HL-60/S4 (cell line): Measurements from ENCODE around the gene FHIT.

Source experiments
- in situ Hi-C: fragments of 300-500 bp; cut with MboI; formaldehyde crosslinking; loops from 2 replicates; pipeline ENCODE4 v1.14.3; 2022; ENCODE audit warnings: low sequenced_read_pairs

Gene FHIT

GRCh38 chr3:60523536-60523935, 727.7 kb downstream of the FHIT start:
- in situ Hi-C loops, result no loop called here

- in situ Hi-C loops, result no loop called here
These were observed 734.1 kb downstream of the FHIT start for GRCh38 chr3:60517134-60517533.

DNA sequence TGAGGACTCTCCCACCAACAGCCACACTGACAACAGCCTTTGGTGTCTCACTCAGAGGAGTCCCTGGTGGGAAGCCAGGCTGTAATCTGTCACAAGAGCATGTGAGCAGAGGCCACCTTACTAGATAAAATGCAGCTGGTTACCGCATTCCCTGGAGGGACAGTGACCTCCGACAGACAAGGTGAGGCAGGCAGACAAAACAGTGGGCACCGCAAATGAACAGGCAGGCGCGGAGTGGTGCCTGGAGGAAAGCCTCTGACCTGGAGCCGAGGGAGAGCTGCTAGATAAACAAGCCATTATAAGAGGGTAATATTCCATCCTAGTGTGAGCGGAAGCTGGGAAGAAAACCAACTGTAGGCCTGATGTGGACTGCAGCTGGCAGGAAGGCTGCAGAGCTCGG, 736.4 kb downstream of the FHIT start:
- in situ Hi-C loops, result no loop called here

- in situ Hi-C loops, result no loop called here
These were observed 737.1 kb downstream of the FHIT start for GRCh38 chr3:60514085-60514649.

DNA sequence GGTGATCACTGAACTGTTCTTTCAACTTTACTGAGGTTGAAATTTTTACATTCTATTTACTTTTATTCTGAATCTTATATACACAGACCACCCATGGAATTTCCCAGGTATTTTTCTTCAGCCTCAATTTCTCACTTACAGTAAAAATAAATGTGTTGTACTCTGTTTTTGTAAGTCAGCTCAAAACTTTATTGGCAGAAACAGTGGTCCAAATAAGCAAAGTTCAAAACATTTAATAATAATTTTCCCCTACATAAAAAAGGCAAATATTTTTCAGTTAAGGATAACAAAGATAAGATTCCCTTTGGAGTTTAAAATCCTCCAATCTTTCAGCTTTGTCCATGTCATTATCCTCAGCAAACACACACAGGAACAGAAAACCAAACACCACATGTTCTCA, 738.0 kb downstream of the FHIT start:
- in situ Hi-C loops, result no loop called here

- in situ Hi-C loops, result no loop called here
These were observed 738.7 kb downstream of the FHIT start for GRCh38 chr3:60512506-60512905.

DNA sequence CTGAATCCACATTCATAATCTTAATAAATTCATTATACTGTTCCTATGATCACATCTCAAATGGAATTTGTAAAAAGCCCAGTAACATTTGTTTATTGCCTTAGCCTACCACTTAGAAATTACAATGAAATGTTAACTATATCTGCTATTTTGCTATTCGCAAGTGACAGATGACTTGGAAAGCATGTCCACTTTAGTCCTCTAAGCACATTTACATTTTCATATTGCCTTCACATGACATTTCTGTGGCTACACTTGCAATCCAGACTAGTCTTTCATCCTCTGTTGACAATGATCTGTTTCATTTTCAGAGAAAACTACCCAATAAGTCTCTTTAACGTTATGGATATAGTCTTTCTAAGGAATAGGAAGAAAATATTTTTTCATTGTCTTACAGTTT, 741.8 kb downstream of the FHIT start:
- in situ Hi-C loops, result no loop called here

- in situ Hi-C loops, result no loop called here
These were observed 746.3 kb downstream of the FHIT start for GRCh38 chr3:60504827-60505457.

GRCh38 chr3:60501314-60501713, 749.9 kb downstream of the FHIT start:
- in situ Hi-C loops, result no loop called here

- in situ Hi-C loops, result no loop called here
These were observed 753.4 kb downstream of the FHIT start for GRCh38 chr3:60497902-60498301.

DNA sequence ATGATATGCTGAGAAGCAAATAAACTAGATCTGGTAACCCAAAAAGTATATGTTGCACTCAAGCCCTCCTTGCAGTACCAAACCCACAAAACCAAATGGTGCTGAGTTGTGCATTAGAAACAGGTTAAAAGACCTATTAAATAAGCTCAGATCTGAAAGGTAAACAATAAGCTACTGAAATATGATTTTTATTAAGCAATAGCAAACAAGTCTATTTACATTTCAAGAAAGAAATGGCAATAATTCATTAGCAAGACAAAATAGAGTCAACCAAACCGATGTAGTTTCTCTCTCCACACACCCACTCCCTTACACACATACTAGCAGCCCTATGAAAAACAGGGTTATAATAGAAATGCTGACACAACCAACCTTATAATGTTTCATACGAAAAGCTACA, 760.3 kb downstream of the FHIT start:
- in situ Hi-C loops, result no loop called here

- in situ Hi-C loops, result no loop called here
These were observed 776.2 kb downstream of the FHIT start for GRCh38 chr3:60475096-60475495.

DNA sequence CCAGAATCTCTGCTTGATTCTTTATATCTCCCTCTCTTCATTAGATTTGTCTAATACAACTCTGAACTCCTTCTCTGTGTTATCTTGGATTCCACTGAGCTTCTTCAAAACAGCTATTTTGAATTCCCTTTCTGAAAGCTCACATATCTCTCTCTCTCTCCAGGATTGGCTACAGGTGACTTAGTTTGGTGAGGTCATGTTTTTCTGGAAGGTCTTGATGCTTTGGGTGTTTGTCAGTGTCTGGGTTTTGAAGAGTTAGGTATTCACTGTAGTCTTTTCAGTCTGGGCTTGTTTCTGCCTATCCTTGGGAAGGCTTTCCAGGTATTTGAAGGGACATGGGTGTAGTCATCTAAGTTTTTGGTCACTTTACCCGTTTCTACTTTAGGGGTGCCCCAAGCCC, 781.8 kb downstream of the FHIT start:
- in situ Hi-C loops, result no loop called here

GRCh38 chr3:60463685-60464084, 787.6 kb downstream of the FHIT start:
- in situ Hi-C loops, result no loop called here

GRCh38 chr3:60461267-60461666, 790.0 kb downstream of the FHIT start:
- in situ Hi-C loops, result no loop called here

GRCh38 chr3:60456180-60456579, 795.1 kb downstream of the FHIT start:
- in situ Hi-C loops, result no loop called here

GRCh38 chr3:60453326-60453725, 797.9 kb downstream of the FHIT start:
- in situ Hi-C loops, result no loop called here

GRCh38 chr3:60448696-60449095, 802.6 kb downstream of the FHIT start:
- in situ Hi-C loops, result no loop called here

- in situ Hi-C loops, result no loop called here
These were observed 805.8 kb downstream of the FHIT start for GRCh38 chr3:60445446-60445845.

- in situ Hi-C loops, result no loop called here
These were observed 806.3 kb downstream of the FHIT start for GRCh38 chr3:60444898-60445437.

GRCh38 chr3:60440869-60441268, 810.4 kb downstream of the FHIT start:
- in situ Hi-C loops, result no loop called here

DNA sequence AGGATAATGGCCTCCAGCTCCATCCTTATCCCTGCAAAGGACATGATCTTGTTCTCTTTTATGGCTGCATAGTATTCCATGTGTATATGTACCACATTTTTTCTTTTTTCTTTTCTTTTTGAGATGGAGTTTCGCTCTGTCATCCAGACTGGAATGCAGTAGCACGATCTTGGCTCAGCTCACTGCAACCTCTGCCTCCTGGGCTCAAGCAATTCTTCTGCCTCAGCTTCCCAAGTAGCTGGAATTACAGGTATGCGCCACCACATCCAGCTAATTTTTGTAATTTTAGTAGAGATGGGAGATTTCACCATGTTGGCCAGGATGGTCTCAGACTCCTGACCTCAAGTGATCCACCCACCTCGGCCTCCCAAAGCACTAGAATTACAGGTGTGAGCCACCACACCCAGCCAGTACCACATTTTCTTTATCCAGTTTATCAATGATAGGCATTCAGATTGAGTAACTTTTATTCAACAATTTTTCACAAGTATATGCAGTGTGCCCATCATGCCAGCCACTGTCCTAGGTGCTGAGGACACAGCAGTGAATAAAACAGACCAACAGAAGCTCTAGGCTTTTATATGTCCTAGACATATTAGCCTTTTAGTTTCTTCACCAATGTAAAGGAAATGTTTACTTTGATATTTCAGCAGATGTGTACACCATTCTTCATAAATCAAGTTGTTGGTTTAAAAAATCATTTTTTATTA, 815.2 kb downstream of the FHIT start:
- in situ Hi-C loops, result no loop called here
